Activated CD8-positive, alpha-beta T cell treated with anti-CD3 and anti-CD28 coated beads for 36 hours (primary cell): ENCODE results near the gene ACP1. TPM values are rescaled to one million over a fixed set of nuclear protein-coding genes. Genes with fewer than 3 reads are reported as not detected.

ENCODE experiments used
- ATAC-seq: fragments of 200-7000 bp; cut with Tn5 transposase; one replicate; pipeline ENCODE4 v1.10.0; 2021; ENCODE audit warnings: mild to moderate bottlenecking, moderate library complexity
- CTCF ChIA-PET: fragments of 350-600 bp; sonication (Branson Sonifier 250); formaldehyde crosslinking; loops from one replicate; lab custom pipeline; 2021; ENCODE audit warnings: antibody characterized with exemption; lab: Charles Lee
- POLR2A ChIA-PET: fragments of 350-600 bp; sonication (Branson Sonifier 250); formaldehyde crosslinking; loops from one replicate; lab custom pipeline; 2021; ENCODE audit warnings: antibody characterized with exemption; lab: Charles Lee
- DNase-seq: peaks from one replicate; pipeline ENCODE4 v3.0.0-alpha.2; 2020
- H3K27ac Mint-ChIP-seq: one replicate; pipeline ENCODE4 v1.8.0; 2021; ENCODE audit warnings: mild to moderate bottlenecking, mixed read lengths
- H3K27me3 Mint-ChIP-seq: one replicate; pipeline ENCODE4 v1.8.0; 2021; ENCODE audit warnings: mixed read lengths
- H3K36me3 Mint-ChIP-seq: one replicate; pipeline ENCODE4 v1.8.0; 2021; ENCODE audit warnings: low read depth, mixed read lengths
- H3K4me1 Mint-ChIP-seq: one replicate; pipeline ENCODE4 v1.8.0; 2021; ENCODE audit warnings: low read depth, mixed read lengths
- H3K4me3 Mint-ChIP-seq: one replicate; pipeline ENCODE4 v1.8.0; 2021; ENCODE audit warnings: mild to moderate bottlenecking, moderate library complexity, mixed read lengths
- H3K9me3 Mint-ChIP-seq: one replicate; pipeline ENCODE4 v1.8.0; 2021; ENCODE audit warnings: mixed read lengths
- CTCF ChIP-seq: fragments of 200-600 bp; IDR thresholded peaks from one replicate; pipeline ENCODE4 v1.8.0; 2022; ENCODE audit warnings: antibody characterized with exemption, mild to moderate bottlenecking
- intact Hi-C: fragments of 100-400 bp; cut with micrococcal nuclease; formaldehyde crosslinking; loops from one replicate; pipeline ENCODE4 v1.10.0; 2022
- total RNA-seq, 2 experiments: library from RNA; stranded (reverse); gene quantifications; one replicate each; pipeline ENCODE4 v1.2.3, GENCODE V29; 2021

ACP1 gene
- total RNA-seq, 2 experiments from 2014 or later, result 146 to 153 TPM

- Mint-ChIP-seq H3K9me3 (no peaks in the 10 kb centered on the region), H3K4me3 (no peak overlapping the region), H3K36me3 (peaks cover 29% of the 10 kb centered on the region), H3K4me1 (peaks cover 3% of the 10 kb centered on the region), H3K27ac (no peak overlapping the region), H3K27me3 (no peaks in the 10 kb centered on the region)
- intact Hi-C loops, result no loop called here
- ChIA-PET POLR2A (interaction anchor here (1.2 kb wide), 1 partner anchor 43 kb away, joined by 3 read pairs; no protein-coding TSS in a partner anchor), CTCF (interaction anchor here (0.8 to 3.3 kb wide), 20 partner anchors 8 to 421 kb away, joined by 3 to 21 read pairs (median 4); partner anchors contain the start of gene ALKAL2)
- peak; percentile 37 for DNase-seq
- ATAC-seq, result no peak
- peak; percentile 70 for TF ChIP-seq CTCF
Measured at GRCh38 chr2:246489-247144, 18.1 kb upstream of the ACP1 start.

- Mint-ChIP-seq H3K27me3 (no peaks in the 10 kb centered on the region), H3K27ac (no peak overlapping the region), H3K4me1 (peaks cover 3% of the 10 kb centered on the region), H3K9me3 (no peaks in the 10 kb centered on the region), H3K4me3 (no peak overlapping the region), H3K36me3 (peaks cover 18% of the 10 kb centered on the region)
- no peak for TF ChIP-seq CTCF
- CTCF ChIA-PET, result interaction anchor here (0.7 to 3.3 kb wide), 2 partner anchors 9 to 10 kb away, joined by 3 to 21 read pairs; no protein-coding TSS in a partner anchor
- ATAC-seq (no peak), DNase-seq (no peak)
- intact Hi-C loops, result no loop called here
- POLR2A ChIA-PET, result no interaction called here
Measured at GRCh38 chr2:248724-249123, 16.0 kb upstream of the ACP1 start.

GRCh38 chr2:249538-250042 lies 15.2 kb upstream of the ACP1 start:
- no peak overlapping the region for H3K27ac Mint-ChIP-seq
- no peak for TF ChIP-seq CTCF
- H3K4me3 Mint-ChIP-seq, result no peak overlapping the region
- H3K36me3 Mint-ChIP-seq, result peaks cover 11% of the 10 kb centered on the region
- intact Hi-C loops, result no loop called here
- ChIA-PET POLR2A (no interaction called here), CTCF (interaction anchor here (0.6 to 1.6 kb wide), 2 partner anchors 40 to 387 kb away, joined by 3 to 7 read pairs; no protein-coding TSS in a partner anchor)
- H3K9me3 Mint-ChIP-seq, result no peaks in the 10 kb centered on the region
- DNase-seq (no peak), ATAC-seq (no peak)
- H3K27me3 Mint-ChIP-seq, result no peaks in the 10 kb centered on the region
- peaks cover 3% of the 10 kb centered on the region for H3K4me1 Mint-ChIP-seq

- DNase-seq (no peak), ATAC-seq (no peak)
- Mint-ChIP-seq H3K4me1 (no peaks in the 10 kb centered on the region), H3K4me3 (no peak overlapping the region), H3K27me3 (no peaks in the 10 kb centered on the region), H3K36me3 (peaks cover 8% of the 10 kb centered on the region), H3K27ac (no peak overlapping the region), H3K9me3 (peaks cover 2% of the 10 kb centered on the region)
- CTCF ChIA-PET, result no interaction called here
- POLR2A ChIA-PET, result no interaction called here
- intact Hi-C loops, result no loop called here
- TF ChIP-seq CTCF, result no peak
Measured at GRCh38 chr2:252001-252602, 12.6 kb upstream of the ACP1 start.

GRCh38 chr2:253202-253638 lies 11.5 kb upstream of the ACP1 start:
- TF ChIP-seq CTCF, result no peak
- no peak for ATAC-seq

More at GRCh38 chr2:253202-253638, 11.5 kb upstream of the ACP1 start:
- Mint-ChIP-seq H3K9me3 (peaks cover 5% of the 10 kb centered on the region), H3K27me3 (no peaks in the 10 kb centered on the region), H3K27ac (no peak overlapping the region), H3K36me3 (peaks cover 11% of the 10 kb centered on the region), H3K4me3 (no peak overlapping the region), H3K4me1 (no peaks in the 10 kb centered on the region)
- ChIA-PET POLR2A (no interaction called here), CTCF (interaction anchor here (0.7 kb wide), 1 partner anchor 37 kb away, joined by 3 read pairs; no protein-coding TSS in a partner anchor)
- intact Hi-C loops, result no loop called here
- no peak for DNase-seq
